Gastrocnemius medialis (tissue), 4 donors: Measurements from ENCODE around the gene IFITM10. TPM values are rescaled to one million over a fixed set of nuclear protein-coding genes. Genes with fewer than 3 reads are reported as not detected.

Experiments
- ATAC-seq, 2 donors: fragments of 150-250 bp; one replicate each; pipeline ENCODE4 v1.9.1; 2016
- DNase-seq, 2 donors: peaks; one replicate each; pipeline ENCODE4 v3.0.0-alpha.2; 2019
- H3K27ac ChIP-seq, 4 donors: fragments of 200-600 bp; sonication (generic); 1 replicate in 1 of 4; 2 replicates in 3 of 4; pipeline ENCODE4 v1.5.1; 2016 to 2018; ENCODE audit warnings: mild to moderate bottlenecking in 2 of 4, moderate library complexity in 1 of 4
- H3K27me3 ChIP-seq, 3 donors: fragments of 200-600 bp; sonication (generic) in 2 of 3; 1 replicate in 1 of 3; 2 replicates in 2 of 3; pipeline versions ENCODE4 v1.5.1 to v1.6.0; 2016 to 2019; ENCODE audit warnings: mild to moderate bottlenecking in 1 of 3, moderate library complexity in 1 of 3
- H3K36me3 ChIP-seq, 2 donors: fragments of 200-600 bp; sonication (generic) in 1 of 2; one replicate each; pipeline ENCODE4 v1.5.1; 2017 to 2018
- H3K4me1 ChIP-seq, 2 donors: fragments of 200-600 bp; sonication (generic) in 1 of 2; one replicate each; pipeline ENCODE4 v1.5.1; 2016 to 2017; ENCODE audit warnings: mild to moderate bottlenecking in 2 of 2
- H3K4me3 ChIP-seq, 4 donors: fragments of 200-600 bp; sonication (generic) in 3 of 4; 1 replicate in 1 of 4; 2 replicates in 3 of 4; pipeline ENCODE4 v1.5.1; 2016 to 2019; ENCODE audit warnings: mild to moderate bottlenecking in 2 of 4
- H3K9me3 ChIP-seq, 3 donors: fragments of 200-600 bp; sonication (generic) in 2 of 3; 1 replicate in 1 of 3; 2 replicates in 2 of 3; pipeline ENCODE4 v1.5.1; 2016 to 2019
- POLR2A ChIP-seq, 2 donors: fragments of 450-650 bp; IDR thresholded peaks; one replicate each; pipeline ENCODE4 v1.6.1; 2017; ENCODE audit warnings: antibody characterized with exemption in 2 of 2, mild to moderate bottlenecking in 2 of 2, moderate library complexity in 2 of 2
- in situ Hi-C, 4 donors: fragments of 200-750 bp; cut with MboI; loops; one replicate each; pipeline versions ENCODE4 v1.15.0 to v1.8.0; 2017; ENCODE audit warnings: low sequenced_read_pairs in 4 of 4
- intact Hi-C: fragments of 100-400 bp; cut with DNase I; formaldehyde crosslinking; loops from one replicate; pipeline ENCODE4 v1.15.1; 2023; ENCODE audit warnings: low total_unique reads
- total RNA-seq, 4 donors: library from RNA; depleted of rRNA; stranded (reverse); fragments of >200 nt; gene quantifications; one replicate each; pipeline versions ENCODE4 v1.1.0 to v1.2.3, GENCODE V29; 2016
- TF ChIP-seq, protein P1 (sequence below), 5 experiments: fragments of 450-650 bp in 3 of 5; fragments of 200-600 bp in 2 of 5; sonication (generic) in 2 of 5; IDR thresholded peaks in 4 of 5; conservative IDR thresholded peaks in 1 of 5; 1 replicate in 4 of 5; 2 replicates in 1 of 5; pipeline ENCODE4 v1.5.1; 2016 to 2019; ENCODE audit warnings: antibody characterized with exemption in 5 of 5, mild to moderate bottlenecking in 3 of 5, moderate library complexity in 3 of 5

IFITM10 gene
- total RNA-seq, 4 donors from 2014 or later, result 1.1 to 7.2 (median 4.9) TPM

GRCh38 chr11:1735271-1735670 lies 15.1 kb downstream of the IFITM10 start:
- Histone ChIP-seq H3K27me3 (peaks cover 37 to 57% (median 50%) of the 10 kb centered on the region in 3 donors), H3K4me3 (no peak overlapping the region), H3K36me3 (no peaks in the 10 kb centered on the region), H3K9me3 (peaks cover 0 to 6% (median 0%) of the 10 kb centered on the region in 3 donors), H3K4me1 (no peaks in the 10 kb centered on the region), H3K27ac (no peak overlapping the region)
- intact Hi-C loops (no loop called here), in situ Hi-C loops (no loop called here)
- no peak for DNase-seq
- no peak for ATAC-seq
- no peak for TF ChIP-seq POLR2A (IDR thresholded peaks at IDR 0.05)
- TF ChIP-seq, protein P1, sequence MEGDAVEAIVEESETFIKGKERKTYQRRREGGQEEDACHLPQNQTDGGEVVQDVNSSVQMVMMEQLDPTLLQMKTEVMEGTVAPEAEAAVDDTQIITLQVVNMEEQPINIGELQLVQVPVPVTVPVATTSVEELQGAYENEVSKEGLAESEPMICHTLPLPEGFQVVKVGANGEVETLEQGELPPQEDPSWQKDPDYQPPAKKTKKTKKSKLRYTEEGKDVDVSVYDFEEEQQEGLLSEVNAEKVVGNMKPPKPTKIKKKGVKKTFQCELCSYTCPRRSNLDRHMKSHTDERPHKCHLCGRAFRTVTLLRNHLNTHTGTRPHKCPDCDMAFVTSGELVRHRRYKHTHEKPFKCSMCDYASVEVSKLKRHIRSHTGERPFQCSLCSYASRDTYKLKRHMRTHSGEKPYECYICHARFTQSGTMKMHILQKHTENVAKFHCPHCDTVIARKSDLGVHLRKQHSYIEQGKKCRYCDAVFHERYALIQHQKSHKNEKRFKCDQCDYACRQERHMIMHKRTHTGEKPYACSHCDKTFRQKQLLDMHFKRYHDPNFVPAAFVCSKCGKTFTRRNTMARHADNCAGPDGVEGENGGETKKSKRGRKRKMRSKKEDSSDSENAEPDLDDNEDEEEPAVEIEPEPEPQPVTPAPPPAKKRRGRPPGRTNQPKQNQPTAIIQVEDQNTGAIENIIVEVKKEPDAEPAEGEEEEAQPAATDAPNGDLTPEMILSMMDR (IDR thresholded peaks at IDR 0.05 in 4 of 5, conservative IDR thresholded peaks at IDR 0.05 in 1 of 5), result no peak

- Histone ChIP-seq H3K9me3 (peaks cover 0 to 6% (median 0%) of the 10 kb centered on the region in 3 donors), H3K27me3 (peaks cover 43 to 63% (median 54%) of the 10 kb centered on the region in 3 donors), H3K4me3 (no peak overlapping the region), H3K36me3 (no peaks in the 10 kb centered on the region), H3K4me1 (no peaks in the 10 kb centered on the region), H3K27ac (no peak overlapping the region)
- in situ Hi-C loops, result no loop called here
- DNase-seq, result no peak
- intact Hi-C loops, result no loop called here
- no peak for ATAC-seq
- no peak for TF ChIP-seq POLR2A (IDR thresholded peaks at IDR 0.05)
- TF ChIP-seq, protein P1 (IDR thresholded peaks at IDR 0.05 in 4 of 5, conservative IDR thresholded peaks at IDR 0.05 in 1 of 5), result no peak
Observed at GRCh38 chr11:1734641-1735081, 15.7 kb downstream of the IFITM10 start.

DNA sequence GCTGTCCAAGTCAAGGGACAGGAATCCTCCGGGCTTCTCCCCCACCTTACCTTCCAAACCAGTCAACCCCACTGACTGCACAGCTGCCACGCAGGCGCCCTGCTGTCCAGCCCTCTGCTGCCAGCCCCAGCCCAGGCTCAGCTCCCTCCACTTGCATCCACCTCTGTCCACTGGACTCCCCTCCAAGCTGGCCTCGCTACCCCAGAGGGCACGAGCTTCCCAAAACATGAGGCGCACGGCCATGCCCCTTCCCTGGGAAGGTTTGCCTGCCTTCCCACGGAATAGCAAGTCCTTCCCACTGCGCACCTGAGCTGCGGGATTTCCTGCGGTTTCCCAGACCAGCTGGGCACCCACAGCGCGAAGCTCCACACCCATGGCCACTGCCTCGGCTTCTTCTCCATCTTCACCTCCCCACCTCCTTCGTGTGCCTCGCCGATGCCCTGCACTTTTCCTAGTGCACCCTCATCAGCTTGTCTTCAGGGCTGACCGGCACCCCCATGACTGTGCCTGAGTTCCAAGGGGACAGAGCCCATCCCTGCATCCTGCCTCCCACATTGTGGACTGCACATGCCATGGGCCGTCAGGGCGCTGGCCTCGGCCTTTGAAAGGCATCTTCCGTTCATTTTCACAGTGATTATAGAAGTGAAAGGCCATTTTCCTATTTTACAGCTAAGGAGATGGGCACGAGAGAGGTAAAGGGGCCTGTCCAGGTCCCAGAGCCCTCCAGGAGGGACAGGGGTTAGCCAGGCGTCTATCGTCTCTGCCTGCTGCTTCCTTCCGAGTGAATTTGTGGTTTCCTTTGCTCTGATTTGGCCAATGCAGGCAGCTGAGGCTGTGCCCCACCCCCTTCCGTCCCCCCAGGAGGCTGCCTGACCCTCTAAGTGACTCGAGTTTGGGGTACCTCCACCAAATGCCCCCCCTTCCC lies 16.4 kb downstream of the IFITM10 start:
- ATAC-seq, result no peak

DNA sequence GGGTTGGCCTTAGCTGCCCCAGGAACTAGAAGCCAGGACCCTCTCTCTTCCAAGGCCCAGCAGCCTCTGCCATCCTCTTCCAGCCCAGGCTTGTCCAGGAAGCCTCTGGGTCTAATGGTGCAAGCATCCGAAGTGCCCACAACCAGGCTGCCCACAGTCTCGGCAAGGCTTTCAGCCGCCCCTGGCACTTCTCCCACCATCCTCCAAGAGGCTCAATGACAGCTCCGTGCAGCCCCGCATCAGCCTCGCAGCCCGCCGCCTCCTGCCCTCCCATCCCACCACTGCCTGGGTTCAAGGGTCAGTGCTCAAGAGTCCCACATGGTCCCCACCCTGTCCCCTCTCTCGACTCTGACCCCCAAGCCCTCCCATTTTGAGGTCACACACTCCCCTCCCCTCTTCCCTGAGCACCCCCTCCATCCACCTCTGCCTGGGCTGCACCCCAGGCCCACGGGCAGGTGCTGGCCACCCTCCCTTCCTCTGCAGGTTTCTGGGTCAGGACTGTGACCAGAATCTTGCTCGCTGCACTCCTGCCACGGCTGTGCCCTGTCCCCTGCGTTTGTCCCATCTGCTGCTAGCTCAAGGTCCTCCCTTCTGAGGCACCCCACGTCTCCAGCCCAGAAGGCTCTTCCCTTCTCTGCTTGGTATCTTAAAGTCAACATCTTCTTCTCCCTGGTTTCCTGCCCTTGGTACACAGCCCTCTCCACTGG lies 17.2 kb downstream of the IFITM10 start:
- Histone ChIP-seq H3K4me3 (no peak overlapping the region), H3K4me1 (no peaks in the 10 kb centered on the region), H3K9me3 (peaks cover 0 to 6% (median 0%) of the 10 kb centered on the region in 3 donors), H3K27ac (no peak overlapping the region), H3K36me3 (no peaks in the 10 kb centered on the region), H3K27me3 (peaks cover 57 to 73% (median 61%) of the 10 kb centered on the region in 3 donors)
- intact Hi-C loops, result no loop called here
- TF ChIP-seq, protein P1 (IDR thresholded peaks at IDR 0.05 in 4 of 5, conservative IDR thresholded peaks at IDR 0.05 in 1 of 5), result no peak
- no peak for TF ChIP-seq POLR2A (IDR thresholded peaks at IDR 0.05)
- DNase-seq (no peak), ATAC-seq (no peak)
- in situ Hi-C loops, result no loop called here

More for the DNA sequence above, 16.4 kb downstream of the IFITM10 start:
- Histone ChIP-seq H3K9me3 (peaks cover 0 to 6% (median 0%) of the 10 kb centered on the region in 3 donors), H3K27ac (no peak overlapping the region), H3K4me3 (no peak overlapping the region), H3K36me3 (no peaks in the 10 kb centered on the region), H3K4me1 (no peaks in the 10 kb centered on the region), H3K27me3 (peaks cover 49 to 70% (median 59%) of the 10 kb centered on the region in 3 donors)
- DNase-seq, result no peak
- intact Hi-C loops, result no loop called here
- TF ChIP-seq, protein P1 (IDR thresholded peaks at IDR 0.05 in 4 of 5, conservative IDR thresholded peaks at IDR 0.05 in 1 of 5), result no peak
- no peak for TF ChIP-seq POLR2A (IDR thresholded peaks at IDR 0.05)
- in situ Hi-C loops, result no loop called here
